ENCODE measurements around the gene LCE1D.

Gene LCE1D

DNA sequence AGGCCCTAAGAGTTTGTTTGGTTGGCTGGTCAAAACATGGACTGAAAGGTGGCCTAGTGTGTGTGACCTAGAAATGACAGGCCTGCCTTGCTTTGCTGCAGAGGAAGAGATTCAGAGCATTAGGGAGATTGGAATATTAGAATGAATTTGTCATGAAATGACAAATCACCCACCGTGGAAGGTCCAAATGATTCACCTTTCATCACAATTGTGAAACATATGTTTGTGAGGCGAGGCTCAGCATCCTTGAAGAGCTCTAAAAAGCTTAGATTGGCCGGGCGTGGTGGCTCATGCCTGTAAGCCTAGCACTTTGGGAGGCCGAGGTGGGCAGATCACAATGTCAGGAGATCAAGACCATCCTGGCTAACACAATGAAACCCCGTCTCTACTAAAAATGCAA lies 20.8 kb downstream of the LCE1D start:
- no peak for DNase-seq

DNA sequence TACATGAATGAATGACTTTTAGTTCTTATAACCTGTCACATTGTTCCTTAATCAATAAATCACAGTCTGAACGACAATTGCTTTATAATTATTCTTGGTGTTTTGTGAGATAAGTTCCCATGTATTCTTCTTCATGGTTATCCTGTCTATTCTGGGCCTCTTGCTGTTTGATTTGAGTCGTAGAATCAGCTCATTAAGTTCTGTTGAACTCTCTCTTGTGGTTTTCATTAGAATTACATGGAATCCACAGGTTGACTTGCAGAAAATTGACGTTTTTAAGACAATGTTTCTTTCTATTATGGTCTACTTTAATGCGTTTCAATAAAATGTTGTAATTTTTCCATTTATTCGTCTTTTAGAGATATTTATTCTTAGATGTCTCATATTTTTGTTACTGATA lies 26.8 kb downstream of the LCE1D start:
- no peak for DNase-seq

DNA sequence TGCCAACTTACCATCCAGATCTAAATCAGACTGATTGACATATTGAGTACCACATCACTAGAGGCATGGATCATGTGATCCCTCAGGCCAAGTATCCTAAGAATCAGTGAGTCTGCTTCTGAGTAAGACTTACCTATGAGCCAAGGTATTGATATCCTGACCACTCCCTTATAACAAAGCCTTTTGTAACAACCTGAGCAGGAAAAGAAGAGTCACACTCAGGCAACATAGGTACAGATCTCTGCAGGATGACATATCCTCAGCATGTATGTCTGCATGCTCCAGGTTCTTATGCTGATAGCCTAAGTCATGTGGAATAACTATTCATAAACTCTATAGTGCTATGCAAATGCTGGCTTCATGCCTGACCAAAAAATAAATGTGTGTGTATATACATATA lies 28.4 kb downstream of the LCE1D start:
- no peak for DNase-seq

- no peak for DNase-seq
Measured at GRCh38 chr1:152827173-152827572, 30.7 kb downstream of the LCE1D start, which contains the start of gene LCE1A. Gene LCE1A (plus strand): TSS chr1:152827473. CDS start chr1:152827473, 0 bp downstream.

DNA sequence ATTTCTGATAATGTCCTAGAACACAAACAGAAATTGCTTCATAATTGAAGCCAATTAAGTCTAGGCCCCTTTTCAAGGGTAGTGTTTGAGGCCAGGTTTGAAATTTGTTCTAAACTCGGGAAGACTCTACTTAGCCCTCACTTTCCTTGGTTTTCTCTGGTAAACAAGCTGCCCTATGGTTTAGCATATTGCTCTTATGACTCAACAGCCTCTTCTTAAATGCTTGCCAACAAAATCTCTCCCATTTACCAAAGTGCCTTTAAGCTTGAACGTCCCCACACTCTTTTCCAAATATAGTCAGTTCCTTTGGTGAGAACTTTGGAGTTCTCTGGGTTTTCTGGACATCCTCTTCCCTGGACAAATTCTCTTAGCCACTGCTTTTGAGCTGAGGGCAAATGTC lies 40.3 kb downstream of the LCE1D start:
- DNase-seq = no peak

- no peak for DNase-seq
Measured at GRCh38 chr1:152842556-152842955, 46.0 kb downstream of the LCE1D start, which contains the start of gene LCE6A. Gene LCE6A (plus strand): TSS chr1:152842856. CDS start chr1:152843521, 665 bp downstream.
